Measurements from ENCODE around the gene GRPEL2.
A peak's percentile ranks its signal among the peaks of the same experiment; 100 is the strongest.

GRPEL2 gene

DNA sequence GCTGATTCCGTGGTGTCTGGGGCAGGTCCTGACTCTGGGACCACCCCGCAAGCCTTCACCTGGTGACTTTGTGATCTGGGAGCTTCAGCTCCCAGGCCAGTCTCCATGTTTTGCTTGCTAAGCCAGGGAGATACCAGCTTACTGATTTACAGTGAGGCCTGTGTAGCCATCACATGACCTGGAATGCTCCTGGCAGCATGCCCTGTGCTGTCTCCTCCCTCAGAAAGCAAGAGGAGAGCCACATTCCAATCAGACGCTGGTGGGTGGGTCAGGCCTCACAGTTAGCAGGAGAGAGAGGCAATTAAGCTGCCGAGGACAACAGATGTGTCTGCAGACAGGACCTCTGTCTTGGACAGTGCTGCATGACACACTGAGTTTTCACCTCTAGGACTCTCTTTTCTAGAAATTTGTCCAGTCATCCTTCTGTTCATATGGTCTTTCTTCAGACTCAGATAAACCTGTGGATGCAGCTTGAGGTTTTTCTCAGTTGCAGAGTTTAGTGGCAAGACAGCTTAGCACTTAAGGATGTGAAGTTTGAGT is 24.4 kb upstream of the GRPEL2 start:
- no peak for DNase-seq

DNA sequence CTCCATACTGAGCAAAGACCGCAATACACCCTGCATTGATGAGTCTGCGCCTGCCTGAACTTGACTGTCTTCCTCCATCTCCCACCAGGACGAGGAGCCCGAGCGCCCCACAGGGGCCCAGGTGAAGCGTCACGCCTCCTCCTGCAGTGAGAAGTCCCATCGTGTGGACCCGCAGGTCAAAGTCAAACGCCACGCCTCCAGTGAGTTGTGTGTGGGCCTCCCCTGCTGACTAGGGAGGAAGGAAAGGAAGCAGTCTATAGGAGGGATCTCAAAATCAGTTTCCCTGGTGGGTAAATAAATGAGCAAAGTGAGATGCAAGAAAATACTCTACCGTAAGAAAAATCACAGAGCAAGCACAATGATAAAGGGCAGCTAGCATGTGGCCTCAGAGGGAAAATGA is 22.8 kb upstream of the GRPEL2 start:
- no peak for DNase-seq

DNA sequence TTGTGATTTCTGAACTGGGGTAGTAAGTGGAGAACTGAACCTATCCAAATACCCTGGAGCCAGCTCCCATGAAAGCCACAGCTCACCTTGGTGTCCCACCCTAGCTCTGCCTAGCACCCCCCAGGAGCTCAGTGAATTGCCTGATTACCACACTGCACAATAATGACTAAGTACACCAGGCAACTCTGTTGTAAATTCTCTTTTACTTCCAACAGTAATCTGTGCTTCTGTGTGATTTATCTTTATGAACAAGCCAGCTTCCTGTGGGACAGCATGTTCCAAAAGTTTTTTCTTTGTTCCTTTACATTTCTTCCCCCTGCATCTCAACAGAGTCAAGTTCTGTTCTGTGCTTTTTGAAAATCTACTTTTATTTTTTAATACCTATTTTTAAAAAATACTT is 22.1 kb upstream of the GRPEL2 start:
- no peak for DNase-seq

DNA sequence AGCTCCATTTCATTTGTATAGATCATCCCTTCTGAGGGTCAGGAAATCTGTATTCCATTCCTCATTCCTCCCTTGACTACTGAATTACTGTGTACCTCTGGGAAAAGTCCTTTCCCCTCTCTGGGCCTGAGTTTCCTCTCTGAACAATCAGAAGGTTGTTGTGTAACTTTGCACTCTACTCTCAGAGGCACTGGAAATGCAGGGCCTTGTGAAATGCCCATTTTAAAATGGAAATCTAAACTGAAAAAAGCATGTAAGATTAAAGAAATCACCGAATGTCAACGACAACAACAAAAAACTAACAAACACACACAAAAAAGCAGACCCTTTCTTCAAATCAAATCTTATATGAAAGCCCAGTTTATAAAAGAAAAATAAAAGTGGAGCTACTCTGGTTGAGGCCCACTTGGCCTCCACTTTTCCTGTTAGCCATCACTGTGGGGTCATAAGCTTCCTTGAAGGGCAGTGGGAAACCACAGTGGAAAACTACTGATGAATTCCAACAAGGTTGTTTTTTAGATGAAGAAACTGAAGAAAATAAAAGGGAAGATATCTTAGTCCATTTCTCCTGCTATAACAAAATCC is 21.6 kb upstream of the GRPEL2 start:
- DNase-seq = no peak

DNA sequence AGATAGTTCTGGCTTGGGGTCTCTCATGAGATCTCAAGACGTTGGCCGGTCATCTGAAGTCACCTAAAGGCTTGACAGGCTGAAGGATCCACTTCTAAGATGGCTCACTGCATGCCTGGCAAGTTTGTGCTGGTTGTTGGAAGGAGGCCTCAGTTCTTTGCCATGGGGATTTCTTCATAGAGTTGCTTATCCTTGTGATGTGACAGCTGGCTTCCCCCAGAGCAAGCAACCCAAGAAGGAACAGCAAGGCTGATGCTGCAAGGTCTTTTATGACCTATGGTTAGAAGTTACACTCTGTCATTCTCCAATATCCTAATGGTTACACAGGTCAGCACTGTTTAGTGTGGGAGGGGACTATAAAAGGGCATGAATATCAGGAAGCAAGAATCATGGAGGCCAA is 20.7 kb upstream of the GRPEL2 start:
- DNase-seq = no peak

DNA sequence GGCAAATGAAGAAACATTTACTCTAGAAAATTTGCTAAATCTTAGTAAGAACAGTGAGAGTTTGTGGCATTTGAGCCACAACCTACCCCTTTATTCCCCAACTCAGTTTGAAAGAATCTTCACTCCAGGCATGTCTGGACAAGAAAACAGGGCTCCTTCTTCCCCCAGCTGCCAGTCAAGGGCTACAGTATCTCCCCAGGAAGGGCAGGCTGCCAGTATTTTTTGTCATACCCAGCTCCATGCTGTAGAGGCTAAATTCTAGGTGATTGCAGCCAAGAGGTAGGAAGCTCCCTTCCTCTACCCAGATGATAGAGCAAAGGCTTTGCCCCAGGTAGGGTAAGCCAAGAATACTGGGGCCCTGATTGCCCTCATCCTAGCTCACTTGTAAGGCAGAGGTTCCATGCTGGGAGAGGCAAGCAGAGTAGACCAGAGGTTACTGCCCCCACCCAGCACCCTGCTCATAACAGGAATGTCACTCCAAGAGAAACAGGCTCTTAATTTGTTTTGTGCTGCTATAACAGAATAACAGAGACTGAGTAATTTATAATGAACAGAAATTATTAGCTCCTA is 20.0 kb upstream of the GRPEL2 start:
- no peak for DNase-seq

DNA sequence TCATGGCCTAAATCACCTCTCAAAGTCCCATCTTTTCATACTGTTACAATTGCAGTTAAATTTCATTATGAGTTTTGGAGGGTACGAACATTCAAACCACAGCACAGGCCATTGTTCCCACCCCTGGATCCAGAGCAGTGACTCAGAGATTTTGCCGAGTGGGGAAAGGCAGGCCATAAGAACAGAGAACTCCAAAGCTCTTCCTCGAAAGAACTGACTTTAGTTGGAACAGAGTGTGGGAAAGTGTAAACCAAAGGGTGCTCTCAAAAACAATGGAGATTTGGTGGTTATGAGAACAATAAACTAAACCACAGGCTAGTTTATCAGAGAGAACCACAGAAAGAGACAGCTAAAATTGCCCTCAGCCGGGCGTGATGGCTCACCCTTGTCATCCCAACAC is 19.4 kb upstream of the GRPEL2 start:
- DNase-seq = no peak

DNA sequence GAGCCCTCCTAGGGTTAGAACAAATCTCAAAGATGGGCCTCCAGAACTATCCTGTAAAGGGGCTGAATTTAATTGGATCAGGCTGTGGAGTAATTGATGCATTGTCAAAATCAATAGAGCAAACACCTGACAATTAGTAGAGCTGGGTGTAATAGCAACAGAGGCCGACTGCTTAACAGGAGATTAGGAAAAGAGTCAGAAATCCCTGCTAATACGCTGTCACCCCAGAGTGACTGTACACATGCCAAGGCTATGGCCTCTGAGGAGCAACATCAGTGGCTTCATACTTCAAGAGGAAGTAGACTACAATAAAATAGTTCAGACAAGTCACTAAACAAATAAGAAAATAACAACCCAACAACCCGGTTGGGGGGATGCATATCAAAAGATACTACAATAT is 18.7 kb upstream of the GRPEL2 start:
- DNase-seq = no peak

DNA sequence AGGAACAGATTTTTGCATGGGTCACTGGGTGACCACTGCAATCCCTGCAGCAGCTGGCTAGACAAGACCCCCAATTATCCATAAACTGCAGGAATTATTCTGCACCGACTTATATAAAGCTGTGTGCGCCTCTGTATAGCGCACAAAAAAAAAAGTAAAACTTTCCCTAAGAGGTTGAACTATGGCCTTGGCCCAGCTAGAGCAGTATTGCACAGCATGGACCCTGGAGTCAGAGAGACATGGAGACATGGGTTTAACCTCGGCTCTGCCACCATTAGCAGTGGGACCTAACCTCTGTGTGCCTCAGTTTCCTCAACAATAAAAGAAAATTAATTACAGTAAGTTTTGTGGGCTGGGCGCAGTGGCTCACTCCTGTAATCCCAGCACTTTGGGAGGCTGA is 17.1 kb upstream of the GRPEL2 start:
- no peak for DNase-seq

DNA sequence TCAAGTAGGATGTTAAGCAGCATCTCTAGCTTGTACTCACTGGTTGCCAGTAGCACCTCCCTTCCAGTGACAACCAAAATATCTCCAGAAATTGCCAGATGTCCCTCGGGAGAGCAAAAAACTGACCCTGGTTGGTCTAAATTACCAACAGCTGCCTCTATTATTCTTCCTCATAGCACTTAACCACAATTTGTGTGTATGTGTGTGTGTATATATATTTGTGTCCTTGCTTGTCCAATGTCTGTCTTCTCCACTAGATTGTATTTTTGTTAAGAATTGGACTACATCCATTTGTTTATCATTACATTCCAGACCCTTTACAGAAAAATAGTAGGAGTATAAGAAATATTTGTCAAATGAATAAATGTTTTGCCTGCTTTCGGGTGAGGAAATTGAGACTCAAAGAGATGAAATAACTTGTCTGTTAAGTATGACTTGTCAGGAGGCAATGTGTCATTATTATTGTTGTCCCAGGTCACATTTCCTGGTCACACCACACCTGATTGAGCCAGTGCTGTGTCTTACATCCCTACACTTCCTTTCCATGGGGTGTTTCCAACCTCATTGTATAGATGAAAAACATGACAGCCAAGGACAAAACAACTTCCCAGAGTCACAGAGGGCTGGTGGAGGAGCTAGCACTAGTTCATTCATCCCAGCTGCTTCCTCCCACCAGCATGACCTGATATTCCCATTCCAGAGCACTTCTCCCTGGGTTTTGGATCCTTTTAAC is 11.4 kb upstream of the GRPEL2 start:
- no peak for DNase-seq

DNA sequence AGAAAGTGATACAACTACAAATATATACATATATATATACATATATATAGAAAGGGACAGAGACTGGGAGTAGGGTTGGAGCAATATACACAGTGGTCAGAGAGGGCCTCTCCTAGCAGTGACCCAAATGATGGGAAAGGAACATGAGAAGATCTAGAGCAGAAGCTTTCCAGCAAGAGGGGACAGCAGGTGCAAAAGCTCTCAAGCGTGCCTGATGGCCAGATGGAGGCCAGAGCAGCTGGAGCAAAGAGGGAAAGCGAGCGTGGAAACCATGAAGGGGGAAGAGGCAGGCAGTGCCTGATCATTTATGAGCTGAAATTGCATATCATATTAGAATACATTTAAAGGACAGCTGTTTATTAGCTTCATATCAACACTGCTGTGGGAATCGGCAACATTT is 7.6 kb upstream of the GRPEL2 start:
- DNase-seq = no peak

DNA sequence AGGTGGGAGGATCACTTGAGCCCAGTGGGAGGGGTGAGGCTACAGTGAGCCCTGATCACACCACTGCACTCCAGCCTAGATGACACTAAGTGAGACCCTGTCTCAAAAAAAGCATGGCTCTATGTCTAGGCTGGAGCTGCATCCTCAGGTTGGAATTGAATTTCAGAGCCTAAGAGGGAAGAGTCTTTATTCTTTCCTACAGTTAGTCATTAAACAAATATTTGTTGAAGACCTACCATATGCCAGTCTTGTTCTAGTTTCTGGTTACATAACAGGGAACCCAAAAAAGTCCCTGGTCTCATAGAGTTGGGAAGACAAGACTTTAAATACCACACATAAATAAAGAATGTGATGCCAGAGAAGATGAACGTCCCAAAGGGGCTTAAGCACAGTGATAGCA is 6.9 kb upstream of the GRPEL2 start:
- no peak for DNase-seq

DNA sequence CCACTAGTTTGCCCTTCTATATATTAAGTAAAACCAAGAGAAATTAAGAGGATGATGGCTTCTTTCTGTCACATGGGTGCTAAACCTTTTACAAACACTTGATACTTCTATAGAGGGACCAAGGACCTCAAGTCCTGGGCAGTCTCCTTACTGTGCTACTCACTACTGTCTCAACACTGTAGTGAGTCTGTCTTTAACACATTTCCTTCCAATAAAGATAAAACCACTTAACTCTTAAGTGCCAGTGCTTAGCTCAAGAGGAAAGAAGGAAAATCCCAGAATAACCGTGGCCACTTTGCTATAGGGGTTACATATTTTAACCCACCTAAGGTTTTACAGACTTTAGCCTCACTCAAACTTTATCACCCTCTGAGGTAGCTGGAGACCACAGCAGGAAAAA is 4.4 kb upstream of the GRPEL2 start:
- DNase-seq = no peak

DNA sequence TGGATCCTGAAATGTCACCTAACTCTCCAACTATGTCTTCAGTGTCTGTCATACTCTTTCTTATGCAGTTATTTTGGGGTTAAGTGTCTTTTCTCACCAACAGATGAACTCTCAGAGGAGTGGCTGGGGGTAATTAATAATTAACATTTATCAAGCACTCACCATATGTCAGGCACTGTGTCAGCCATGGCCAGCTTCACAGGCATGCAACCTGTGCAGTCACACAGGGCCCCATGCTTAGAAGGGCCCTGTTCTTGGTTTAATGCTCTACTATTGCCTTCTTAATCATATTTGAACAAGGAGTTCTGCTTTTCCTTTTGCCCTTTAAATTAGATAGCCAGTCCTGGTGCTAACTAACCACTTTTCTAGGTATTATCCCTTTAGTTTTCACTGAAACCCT is 3.4 kb upstream of the GRPEL2 start:
- no peak for DNase-seq

DNA sequence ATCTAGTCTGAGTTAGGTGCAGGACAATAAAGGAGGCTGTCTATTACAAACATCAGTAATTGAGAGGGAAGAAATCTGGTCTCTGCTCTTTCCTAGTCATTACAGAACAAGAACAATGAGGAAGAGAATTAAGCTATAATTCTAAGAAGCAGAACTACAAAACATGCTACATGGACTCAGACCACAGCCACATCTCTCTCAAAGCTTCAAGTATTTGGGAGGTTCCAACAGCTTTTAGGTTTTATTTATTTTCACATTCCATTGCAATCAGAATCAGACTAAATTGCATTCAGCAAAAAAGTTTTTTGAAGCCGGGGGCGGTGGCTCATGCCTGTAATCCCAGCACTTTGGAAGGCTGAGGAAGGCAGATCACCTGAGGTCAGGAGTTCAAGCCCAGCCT is 1.1 kb upstream of the GRPEL2 start:
- no peak for DNase-seq

DNA sequence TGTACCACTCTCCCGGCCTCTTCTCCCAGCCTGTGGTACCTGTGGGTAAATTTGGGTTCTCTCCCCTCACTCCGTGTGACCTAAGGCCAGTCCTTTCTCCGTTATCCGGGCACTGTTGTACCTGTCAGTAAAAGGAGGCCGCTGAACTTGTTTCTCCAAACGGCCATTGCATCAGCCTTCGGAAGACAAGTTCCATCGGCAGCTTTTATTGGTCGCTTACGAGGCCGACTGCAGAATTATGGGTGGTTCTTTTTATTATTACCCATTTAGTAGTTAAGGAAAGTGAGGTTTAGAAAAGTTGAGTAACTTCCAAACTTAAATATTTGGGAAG is 558 bp downstream of the GRPEL2 start:
- no peak for DNase-seq

DNA sequence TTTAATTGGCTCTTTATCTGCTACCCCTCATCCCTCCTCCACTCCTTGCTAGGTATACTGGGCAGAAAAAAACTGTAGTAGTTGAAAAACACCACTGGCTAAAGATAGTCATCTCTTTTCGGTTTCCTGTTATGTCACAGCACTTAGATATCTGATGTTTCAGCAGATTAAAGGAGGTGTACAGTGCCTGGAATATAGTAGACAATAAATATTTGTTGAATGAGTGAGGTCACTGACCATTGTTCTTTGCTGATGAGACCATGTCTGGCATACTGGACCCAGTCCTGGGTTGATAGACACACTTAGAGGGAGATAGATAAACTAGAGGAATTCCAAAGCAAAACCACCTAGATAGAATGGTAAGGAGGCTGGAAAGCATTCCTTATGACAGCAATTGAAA is 3.2 kb downstream of the GRPEL2 start:
- DNase-seq = peak; percentile 79

DNA sequence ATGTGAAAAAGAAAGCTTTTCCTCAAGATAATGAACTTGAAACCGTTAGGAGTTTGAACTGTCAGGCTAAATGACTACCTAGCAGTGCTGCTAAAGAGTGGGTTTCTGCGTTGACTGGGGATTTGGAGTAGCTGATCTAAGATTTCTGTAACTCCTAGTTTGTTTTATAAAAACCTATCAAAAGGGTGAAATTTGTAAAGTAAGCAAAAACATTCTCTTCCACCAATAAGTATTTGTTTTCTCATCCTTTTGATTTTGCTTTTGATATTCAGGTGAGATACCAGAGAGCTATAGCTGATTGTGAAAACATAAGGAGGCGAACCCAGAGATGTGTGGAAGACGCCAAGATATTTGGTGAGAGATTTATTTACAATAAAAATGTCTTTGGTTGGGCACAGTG is 4.1 kb downstream of the GRPEL2 start:
- no peak for DNase-seq

DNA sequence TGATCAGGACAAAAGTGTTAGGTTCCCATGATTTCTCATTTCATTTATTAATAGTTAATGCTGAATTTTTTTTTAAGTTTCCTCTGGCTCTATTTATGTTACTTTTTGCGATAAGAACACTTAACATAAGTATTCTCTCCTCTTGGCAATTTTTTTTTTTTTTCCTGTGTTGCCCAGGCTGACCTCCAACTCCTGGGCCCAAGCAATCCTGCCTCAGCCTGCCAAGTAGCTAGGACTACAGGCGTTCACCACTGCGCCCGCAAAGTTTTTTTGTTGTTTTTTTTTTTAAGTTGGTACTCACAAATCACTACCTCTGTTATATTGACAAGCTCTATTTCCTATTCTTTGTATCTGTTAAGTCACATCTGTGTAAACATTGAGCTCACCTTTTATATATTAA is 6.9 kb downstream of the GRPEL2 start:
- no peak for DNase-seq

DNA sequence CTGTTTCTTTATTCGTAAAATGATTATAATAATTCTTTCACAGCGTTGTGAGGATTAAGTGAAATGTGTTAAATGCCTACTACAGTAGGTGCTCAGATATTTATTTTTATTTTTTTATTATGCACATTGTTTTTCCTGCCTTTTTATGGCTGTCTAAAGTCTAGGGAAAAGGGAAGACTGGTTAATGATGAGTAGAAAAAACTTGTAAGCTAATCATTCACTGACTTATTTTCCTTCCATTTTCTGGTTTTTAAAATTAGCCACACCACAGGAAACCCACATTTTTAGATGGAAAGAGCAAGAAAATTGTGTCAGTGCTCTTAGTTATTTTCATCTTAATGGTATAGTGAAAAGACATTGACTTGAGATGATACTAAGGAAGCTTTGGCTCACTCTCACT is 8.6 kb downstream of the GRPEL2 start:
- DNase-seq = no peak

DNA sequence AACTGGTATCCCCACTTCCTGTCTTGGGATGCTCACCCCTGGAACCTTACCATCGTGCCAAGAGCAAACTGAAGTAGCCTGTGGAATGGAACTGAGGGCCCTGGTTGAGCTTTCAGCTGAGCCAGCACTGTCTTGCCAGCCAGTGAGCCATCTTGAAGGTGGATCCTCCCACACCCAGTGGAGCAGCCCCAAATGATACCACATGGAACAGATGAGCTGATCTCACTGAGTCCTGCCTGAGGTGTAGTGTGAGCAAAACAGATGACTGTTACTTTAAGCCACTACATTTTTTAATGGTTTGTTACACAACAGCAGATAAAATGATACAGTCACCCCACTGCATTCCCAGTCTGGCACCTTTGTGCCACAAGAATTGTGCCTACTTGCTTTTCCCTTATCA is 10.4 kb downstream of the GRPEL2 start:
- DNase-seq = no peak

DNA sequence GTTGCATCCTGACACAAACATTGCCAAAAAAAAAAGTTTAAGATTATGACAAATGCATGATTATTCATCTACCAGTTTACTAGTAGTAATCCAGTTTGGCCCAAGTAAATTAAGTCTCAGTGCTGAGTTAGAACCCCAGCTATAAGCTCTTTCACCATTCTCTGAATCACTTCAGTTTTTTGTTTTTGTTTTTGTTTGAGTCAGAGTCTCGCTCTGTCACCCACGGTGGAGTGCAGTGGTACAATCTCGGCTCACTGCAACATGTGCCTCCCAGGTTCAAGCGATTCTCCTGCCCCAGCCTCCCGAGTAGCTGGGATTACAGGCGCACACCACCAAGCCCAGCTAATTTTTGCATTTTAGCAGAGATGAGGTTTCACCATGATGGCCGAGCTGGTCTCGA is 11.1 kb downstream of the GRPEL2 start:
- no peak for DNase-seq

DNA sequence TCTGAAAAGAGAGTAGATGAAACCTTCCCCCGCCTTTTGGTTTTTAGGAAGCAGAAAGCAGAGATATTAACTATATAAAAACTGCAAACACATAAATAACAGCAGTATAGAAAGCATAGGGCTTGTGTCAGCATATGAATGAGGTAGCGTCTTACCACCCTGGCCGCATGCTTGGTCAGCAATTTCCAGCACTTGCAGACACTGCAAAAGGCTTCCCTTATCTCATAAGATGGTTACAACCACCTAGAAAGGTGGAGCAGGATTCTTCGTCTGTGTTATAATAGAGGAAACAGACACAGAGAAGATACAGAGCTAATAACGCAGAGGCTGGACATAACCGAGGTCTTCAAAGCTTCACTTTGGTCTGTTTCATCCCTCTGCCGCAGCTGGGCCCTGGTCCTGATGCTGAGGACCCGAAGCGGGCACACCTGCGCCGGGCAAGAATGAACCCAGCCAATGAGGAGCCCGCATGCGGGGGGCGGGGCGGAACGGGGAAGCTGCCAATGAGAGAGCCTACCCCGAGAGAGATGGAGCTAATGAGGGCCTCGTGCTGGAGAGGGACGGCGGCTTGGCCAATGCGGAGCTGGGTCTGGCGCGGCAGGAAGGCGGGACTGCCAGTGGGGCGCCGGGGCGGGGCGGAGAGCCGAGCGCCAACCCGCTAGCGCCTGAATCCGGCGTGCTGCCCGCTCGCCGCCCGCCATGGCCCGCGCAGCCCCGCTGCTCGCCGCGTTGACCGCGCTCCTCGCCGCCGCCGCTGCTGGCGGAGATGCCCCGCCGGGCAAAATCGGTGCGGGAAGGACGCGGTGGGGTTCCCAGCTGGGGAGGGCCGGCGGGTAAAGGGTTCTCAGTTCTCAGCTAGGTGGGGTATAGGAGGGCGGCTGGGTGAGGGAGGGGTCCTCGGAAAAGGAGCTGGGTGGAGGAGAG is 12.3 kb downstream of the GRPEL2 start, which contains the start of gene PCYOX1L:
TSS of gene PCYOX1L (plus strand) at position 677 of the 924 bp plus-strand sequence. CDS start at position 700, 23 bp downstream.
- DNase-seq = peak; percentile 97

DNA sequence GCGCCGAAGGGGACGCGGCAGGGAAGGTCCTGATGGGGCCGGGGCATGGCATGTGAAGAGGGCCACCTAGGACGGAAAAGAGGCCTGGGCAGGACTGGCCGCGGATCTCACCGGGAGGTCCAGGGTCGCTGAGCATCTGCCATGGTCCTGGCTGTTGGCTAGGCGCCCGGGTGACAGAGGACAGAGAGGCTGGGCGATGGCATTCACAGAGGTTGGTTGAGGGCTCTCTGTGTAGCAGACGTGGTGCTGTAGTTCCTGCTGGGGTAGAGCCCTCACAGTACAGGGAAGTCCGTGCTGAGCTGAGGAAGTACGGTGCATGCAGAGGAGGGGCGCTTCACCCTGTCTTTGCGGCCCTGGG is 13.0 kb downstream of the GRPEL2 start:
- DNase-seq = peak; percentile 34
